NCI-H510A (cell line): ENCODE data around the gene LRRC55.

Source experiments
- DNase-seq: peaks from one replicate; lab custom pipeline; 2025; lab: John Stamatoyannopoulos, UW

LRRC55 gene

GRCh38 chr11:57202281-57202680 lies 20.5 kb downstream of the LRRC55 start:
- DNase-seq: no peak

DNA sequence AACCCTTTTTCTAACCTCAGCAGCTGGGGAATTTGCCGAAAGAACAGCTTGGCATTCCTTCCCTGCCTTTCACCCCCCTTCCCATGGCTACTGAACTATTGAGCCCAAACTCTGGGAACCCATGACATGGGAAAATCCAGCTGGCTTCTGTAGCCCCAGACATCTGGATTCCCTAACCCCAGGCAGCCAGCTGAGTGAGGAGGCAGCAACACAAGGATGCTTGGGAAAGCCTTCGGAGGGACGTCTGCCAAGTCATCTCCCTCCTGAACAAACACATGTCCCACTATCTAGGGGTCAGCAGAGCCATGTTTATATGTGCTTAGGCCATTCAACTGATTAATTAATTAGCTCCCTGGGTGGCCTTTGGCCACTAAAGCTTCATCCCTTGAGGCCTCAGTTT lies 21.6 kb downstream of the LRRC55 start:
- DNase-seq: no peak

- no peak for DNase-seq
Observed at GRCh38 chr11:57203882-57204480, 22.2 kb downstream of the LRRC55 start.

DNA sequence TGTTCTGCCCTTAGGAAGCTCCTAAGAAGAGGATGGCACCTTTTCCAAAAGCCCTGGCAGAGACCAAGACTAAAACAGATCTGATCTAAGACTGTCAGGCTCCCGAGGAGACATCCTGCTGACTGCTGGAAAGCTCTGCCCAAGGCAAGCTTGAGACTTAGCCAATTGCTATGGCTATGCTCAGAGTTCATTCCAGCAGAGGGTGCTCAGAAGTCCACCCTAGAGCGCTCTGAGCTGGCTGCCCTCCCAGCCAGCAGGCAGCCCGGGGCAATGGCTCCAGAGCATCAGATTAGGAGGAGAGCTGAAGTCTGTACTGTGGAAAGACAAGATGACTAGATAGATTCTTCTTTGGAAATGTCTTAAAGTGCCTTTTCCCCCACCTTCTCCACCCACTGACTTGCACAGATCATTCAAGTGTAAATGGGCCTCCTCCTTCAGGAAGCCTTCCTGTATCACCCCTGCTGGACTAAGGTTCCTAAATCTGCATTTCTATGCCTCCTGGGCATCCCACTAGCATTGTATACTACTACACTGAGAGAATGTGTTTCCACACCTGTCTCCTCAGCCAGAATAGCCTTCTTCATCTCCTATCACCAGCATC lies 23.4 kb downstream of the LRRC55 start:
- DNase-seq: no peak

GRCh38 chr11:57207168-57207567 lies 25.4 kb downstream of the LRRC55 start:
- DNase-seq: no peak

DNA sequence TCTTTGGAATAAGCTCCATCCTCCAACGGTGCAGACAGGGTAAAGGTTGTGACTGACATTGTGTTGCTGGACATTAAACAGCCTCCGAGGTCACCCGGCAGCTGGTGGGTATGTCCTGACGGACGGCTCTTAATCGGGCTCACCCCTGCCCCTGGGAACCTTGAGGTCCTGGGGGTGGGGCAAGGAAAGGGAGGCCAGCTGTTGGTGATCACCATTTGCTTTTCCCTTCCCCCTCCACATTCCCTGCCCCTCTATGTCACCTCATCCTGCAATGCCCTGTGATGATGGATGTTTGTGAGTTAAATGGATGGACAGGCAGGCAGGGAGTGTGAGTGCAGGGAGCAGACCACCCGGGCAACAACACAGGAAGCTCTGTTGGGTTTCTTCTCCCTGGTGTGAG lies 29.0 kb downstream of the LRRC55 start:
- DNase-seq: no peak

DNA sequence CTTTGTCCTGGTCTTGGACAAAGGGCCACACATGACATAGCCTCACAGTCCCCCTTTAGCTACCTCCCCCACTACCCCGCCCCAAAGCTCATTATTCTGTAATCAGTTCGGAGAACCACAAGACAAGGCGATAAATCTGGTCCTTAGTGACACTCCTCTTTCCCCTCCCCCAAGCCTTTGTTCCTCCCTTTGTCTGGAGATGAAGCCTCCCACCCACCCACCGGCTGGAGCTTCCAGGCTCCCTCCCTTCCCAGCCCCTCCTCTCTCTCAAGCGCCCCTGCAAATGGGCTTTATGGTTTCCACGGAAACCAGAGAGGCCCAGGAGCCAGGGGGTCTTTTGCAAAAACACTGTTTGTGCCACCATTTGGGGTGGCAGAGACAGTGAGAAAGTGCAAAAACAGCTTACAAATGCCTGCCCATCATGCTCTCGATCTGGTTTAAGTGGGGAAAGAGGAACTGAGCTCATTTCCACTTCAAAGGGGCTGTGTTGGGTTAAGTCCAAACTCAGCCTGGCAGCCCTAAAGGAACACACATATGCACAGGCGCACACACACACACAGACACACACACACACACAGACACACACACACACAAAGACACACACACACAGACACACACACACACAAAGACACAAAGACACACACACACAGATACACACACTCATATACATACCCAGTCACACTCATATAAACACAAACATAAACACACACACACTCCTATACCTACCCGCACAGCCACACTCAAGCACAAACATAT lies 31.8 kb downstream of the LRRC55 start:
- DNase-seq: no peak

DNA sequence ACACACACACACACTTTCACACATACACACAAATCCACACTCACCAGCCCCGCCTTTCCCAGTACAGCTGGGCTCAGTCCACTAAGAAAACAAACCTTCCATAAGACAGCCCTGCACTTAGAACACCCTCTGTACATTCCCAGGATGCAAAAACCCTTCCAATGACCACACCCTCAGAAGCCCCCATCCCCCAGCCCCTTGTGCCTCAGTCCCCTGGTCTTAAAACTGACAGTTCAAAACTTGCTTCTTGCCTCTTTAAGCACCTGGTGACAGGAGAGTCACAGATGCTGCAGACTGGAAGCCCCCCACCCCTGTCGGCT lies 32.3 kb downstream of the LRRC55 start:
- DNase-seq: no peak

DNA sequence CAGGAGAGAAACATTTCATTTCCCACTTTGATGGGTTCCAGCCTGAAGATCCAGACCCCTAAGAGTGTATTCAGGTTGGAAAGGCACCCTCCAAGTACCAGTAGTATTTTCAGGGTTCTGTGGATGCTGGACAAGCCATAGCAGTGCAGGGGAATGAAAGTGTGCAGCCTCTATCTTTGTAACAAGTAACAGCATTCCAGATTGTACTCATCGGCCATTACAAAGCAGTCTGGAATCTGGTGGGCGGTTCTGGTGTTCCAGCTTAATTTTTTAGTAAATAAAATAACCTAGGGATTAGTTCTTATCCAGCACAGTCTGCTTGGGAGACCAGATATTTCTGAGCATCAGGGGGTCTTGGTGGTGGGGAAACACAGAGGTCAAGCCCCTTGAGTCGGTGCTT lies 32.7 kb downstream of the LRRC55 start:
- DNase-seq: no peak

GRCh38 chr11:57216463-57216862 lies 34.7 kb downstream of the LRRC55 start:
- DNase-seq: no peak

GRCh38 chr11:57217053-57217452 lies 35.3 kb downstream of the LRRC55 start:
- DNase-seq: no peak

GRCh38 chr11:57219021-57219627 lies 37.4 kb downstream of the LRRC55 start:
- DNase-seq: no peak

GRCh38 chr11:57222239-57222638 lies 40.5 kb downstream of the LRRC55 start:
- DNase-seq: no peak

DNA sequence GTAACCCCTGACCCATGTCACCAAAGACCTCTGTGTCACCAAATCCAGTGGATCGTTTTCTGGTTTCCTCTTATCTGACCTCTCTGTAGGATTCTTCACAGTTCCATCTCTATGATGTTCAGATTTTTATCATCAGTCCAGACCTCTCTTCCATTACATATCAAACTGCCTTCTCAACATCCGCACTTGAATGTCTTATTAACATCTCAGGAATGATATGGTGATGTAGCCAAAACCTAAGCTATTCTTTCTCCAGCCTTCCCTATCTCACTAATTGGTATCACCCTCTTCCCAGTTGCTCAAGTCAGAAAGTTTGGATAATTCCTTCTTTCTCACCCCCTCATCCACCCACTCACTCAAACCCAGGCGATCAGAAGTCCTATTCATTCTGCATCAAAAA lies 41.8 kb downstream of the LRRC55 start:
- DNase-seq: no peak

GRCh38 chr11:57224128-57224527 lies 42.4 kb downstream of the LRRC55 start:
- no peak for DNase-seq

GRCh38 chr11:57224537-57224936 lies 42.8 kb downstream of the LRRC55 start:
- DNase-seq: no peak

DNA sequence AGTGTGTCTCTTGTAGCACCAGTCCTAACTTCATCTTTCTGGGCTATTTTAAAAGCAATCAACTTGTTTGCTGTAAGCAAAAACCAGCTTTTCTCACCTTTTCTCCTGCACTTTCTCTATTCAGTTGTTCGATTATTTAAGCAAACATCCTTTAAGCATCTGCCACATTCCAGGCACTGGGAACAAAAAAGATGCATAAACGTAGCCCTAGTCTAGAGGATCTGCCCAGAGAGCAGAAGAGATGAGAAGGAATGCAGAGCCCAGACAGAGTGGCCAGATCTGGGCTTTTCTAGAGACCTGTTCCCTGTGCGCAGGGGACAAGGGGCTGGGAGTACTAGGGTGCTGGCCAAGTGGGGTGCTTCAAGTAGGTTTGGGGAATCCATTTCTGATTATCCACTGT lies 46.8 kb downstream of the LRRC55 start:
- DNase-seq: no peak

DNA sequence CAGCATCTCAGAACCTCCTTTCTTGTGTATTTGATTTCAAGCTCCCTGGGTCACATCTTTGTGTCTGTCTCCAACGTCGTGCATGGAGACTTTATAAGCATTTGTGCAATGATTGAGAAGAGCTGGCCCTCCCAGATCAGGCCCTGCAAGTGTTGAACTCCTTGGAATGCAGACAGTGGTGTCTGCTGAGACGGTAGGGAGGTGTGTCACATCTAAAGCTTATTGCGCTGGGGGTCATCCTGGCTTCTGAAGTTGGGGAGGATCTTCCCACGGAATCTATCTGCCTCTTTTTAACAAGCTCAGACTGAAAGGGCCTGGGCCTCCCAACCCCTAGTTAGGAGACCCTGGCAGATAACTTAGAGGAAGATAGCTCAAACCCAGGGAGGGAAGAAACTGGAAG lies 48.6 kb downstream of the LRRC55 start:
- DNase-seq: no peak

GRCh38 chr11:57230791-57231538 lies 49.2 kb downstream of the LRRC55 start:
- DNase-seq: no peak

DNA sequence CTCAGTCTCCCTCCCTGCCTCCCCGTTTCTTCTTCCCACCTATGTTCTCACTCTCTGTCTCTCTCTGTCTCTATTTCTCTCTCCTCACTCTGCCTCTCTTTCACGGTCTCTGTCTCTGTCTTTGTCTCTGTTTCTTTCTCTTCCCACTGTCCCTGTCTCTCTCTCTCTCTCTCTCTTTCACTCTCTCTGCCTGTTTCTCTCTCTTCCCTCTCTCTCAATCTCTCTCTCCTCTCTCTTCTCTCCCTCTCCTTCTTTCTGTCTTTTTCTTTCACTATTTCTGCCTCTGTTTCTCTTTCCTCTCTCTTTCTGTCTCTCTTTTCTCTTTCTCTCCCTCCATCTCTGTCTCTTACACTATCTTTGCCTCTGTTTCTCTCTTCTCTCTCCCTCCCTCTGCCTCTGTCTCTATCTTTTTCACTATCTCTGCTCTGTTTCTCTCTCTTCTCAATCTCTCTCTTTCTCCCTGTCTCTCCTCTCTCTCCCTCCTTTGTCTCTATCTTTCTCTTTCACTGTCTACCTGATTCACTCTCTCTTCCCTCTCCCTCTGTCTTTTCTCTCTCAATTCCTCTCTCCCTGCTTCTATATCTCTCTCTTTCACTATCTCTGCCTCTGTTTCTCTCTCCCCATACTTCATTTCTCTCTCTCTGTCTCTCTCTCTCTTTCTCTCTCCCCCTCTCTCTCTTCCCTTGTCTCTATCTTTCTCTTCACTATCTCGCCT lies 49.9 kb downstream of the LRRC55 start:
- DNase-seq: no peak

DNA sequence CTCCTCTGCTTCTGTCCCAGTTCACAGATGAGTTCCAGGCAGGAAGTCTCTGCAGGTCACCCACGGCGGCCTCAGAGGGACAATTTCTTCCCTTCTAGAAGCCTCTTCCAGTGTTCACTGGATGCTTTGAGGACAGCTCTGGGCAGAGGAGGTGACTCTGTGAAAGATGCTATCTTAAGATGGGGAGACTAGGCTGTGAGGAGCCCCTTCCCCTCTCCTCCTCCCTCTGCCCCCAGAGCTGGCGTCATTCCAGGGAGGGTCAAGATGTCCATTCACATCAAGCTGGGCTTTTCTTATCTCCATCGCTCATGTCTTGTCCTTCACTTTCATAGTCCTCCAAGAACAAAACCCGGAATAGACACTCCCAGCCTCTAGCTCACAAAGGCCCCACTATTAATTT lies 51.9 kb downstream of the LRRC55 start:
- DNase-seq: no peak
